Trophoblast cell (in vitro differentiated cells and primary cell): Measurements from ENCODE around the gene ADORA1.

Experiments
- DNase-seq, 2 donors: peaks; one replicate each; pipeline ENCODE4 v3.0.0-alpha.2; 2016
- H2AFZ ChIP-seq: 2 replicates; pipeline ENCODE4 v1.6.1; 2013; ENCODE audit warnings: low read length, moderate library complexity, mild to moderate bottlenecking; ENCODE audit not compliant: insufficient read depth, poor library complexity
- H2AK5ac ChIP-seq: 2 replicates; pipeline ENCODE4 v1.6.1; 2013; ENCODE audit warnings: mild to moderate bottlenecking, low read length
- H2BK120ac ChIP-seq: 2 replicates; pipeline ENCODE4 v1.6.1; 2013; ENCODE audit warnings: low read length, mild to moderate bottlenecking, moderate library complexity; ENCODE audit not compliant: insufficient read depth, poor library complexity
- H2BK12ac ChIP-seq: 2 replicates; pipeline ENCODE4 v1.6.1; 2013; ENCODE audit warnings: mild to moderate bottlenecking, low read length, moderate library complexity
- H2BK5ac ChIP-seq: 2 replicates; pipeline ENCODE4 v1.6.1; 2013; ENCODE audit warnings: low read length, low read depth, moderate library complexity, mild to moderate bottlenecking; ENCODE audit not compliant: poor library complexity
- H3K14ac ChIP-seq: 2 replicates; pipeline ENCODE4 v1.6.1; 2013; ENCODE audit warnings: mild to moderate bottlenecking, low read length
- H3K18ac ChIP-seq: 2 replicates; pipeline ENCODE4 v1.6.1; 2013; ENCODE audit warnings: mild to moderate bottlenecking, low read length
- H3K23ac ChIP-seq: 2 replicates; pipeline ENCODE4 v1.6.1; 2013; ENCODE audit warnings: low read length
- H3K27ac ChIP-seq: 2 replicates; pipeline ENCODE4 v1.5.1; 2013; ENCODE audit warnings: low read depth, mild to moderate bottlenecking, inconsistent platforms, low read length, moderate library complexity
- H3K27me3 ChIP-seq: 2 replicates; pipeline ENCODE4 v1.6.1; 2013; ENCODE audit warnings: inconsistent platforms, mild to moderate bottlenecking, low read length, moderate library complexity; ENCODE audit not compliant: insufficient read depth
- H3K36me3 ChIP-seq, 2 experiments: 1 replicate in 1 of 2; 2 replicates in 1 of 2; pipeline ENCODE4 v1.6.1; 2013; ENCODE audit warnings: low read length in 2 of 2, mild to moderate bottlenecking in 2 of 2, moderate library complexity in 1 of 2; ENCODE audit not compliant: insufficient read depth in 2 of 2, control insufficient read depth in 1 of 2
- H3K4ac ChIP-seq: 2 replicates; pipeline ENCODE4 v1.6.1; 2013; ENCODE audit warnings: low read depth, mild to moderate bottlenecking, low read length, moderate library complexity
- H3K4me1 ChIP-seq, 2 experiments: 1 replicate in 1 of 2; 2 replicates in 1 of 2; pipeline ENCODE4 v1.6.1; 2013; ENCODE audit warnings: low read length in 2 of 2, mild to moderate bottlenecking in 2 of 2, moderate library complexity in 1 of 2; ENCODE audit not compliant: insufficient read depth in 2 of 2, control insufficient read depth in 1 of 2
- H3K4me2 ChIP-seq: 2 replicates; pipeline ENCODE4 v1.6.1; 2013; ENCODE audit warnings: inconsistent platforms, mild to moderate bottlenecking, low read length, moderate library complexity
- H3K4me3 ChIP-seq: 2 replicates; pipeline ENCODE4 v1.5.1; 2013; ENCODE audit warnings: mild to moderate bottlenecking, low read depth, low read length, inconsistent platforms
- H3K79me1 ChIP-seq: one replicate; pipeline ENCODE4 v1.6.1; 2013; ENCODE audit warnings: low read length
- H3K79me2 ChIP-seq: 2 replicates; pipeline ENCODE4 v1.6.1; 2013; ENCODE audit warnings: low read length, mild to moderate bottlenecking; ENCODE audit not compliant: control insufficient read depth, insufficient read depth, poor library complexity
- H3K9ac ChIP-seq: 2 replicates; pipeline ENCODE4 v1.6.1; 2013; ENCODE audit warnings: mild to moderate bottlenecking, low read length
- H3K9me3 ChIP-seq: 2 replicates; pipeline ENCODE4 v1.6.1; 2013; ENCODE audit warnings: low read depth, mild to moderate bottlenecking, control low read depth, inconsistent platforms, low read length; ENCODE audit not compliant: insufficient read depth
- H4K12ac ChIP-seq: 2 replicates; pipeline ENCODE4 v1.6.1; 2013; ENCODE audit warnings: low read depth, mild to moderate bottlenecking, low read length, moderate library complexity
- H4K8ac ChIP-seq: 2 replicates; pipeline ENCODE4 v1.6.1; 2013; ENCODE audit warnings: low read depth, mild to moderate bottlenecking, low read length, moderate library complexity
- H4K91ac ChIP-seq: one replicate; pipeline ENCODE4 v1.6.1; 2013; ENCODE audit warnings: low read depth, mild to moderate bottlenecking, low read length, moderate library complexity
- WGBS: extraction: QIAGEN DNeasy Blood & Tissue Kit; methylation state at CpG from one replicate; pipeline ENCODE4 v1.1.7; 2013; ENCODE audit warnings: missing lambda C conversion rate; ENCODE audit not compliant: insufficient read length, insufficient coverage; ENCODE audit errors: extremely low coverage; 5-methylcytosine and 5-hydroxymethylcytosine counted together

Gene ADORA1

DNA sequence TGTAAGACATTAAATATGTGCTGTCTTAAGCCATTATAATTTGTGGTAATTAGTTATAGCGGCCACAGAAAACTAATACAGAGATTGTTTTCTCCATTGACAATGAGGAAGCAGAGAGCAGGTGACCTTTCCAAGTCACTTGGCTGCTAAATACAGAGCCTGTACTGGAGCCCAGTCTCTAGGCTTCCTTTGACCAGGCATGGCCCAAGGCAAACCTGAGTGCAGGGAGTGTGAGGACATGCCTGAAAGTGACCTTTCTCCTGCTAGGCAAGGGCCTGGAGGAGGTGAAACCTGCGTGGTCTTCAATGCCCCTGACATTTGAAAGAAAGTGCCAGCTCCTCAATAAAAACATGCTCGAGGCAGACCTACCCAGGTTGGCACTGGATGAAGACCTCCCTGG, 71.5 kb downstream of the ADORA1 start:
- no peak overlapping the region for H3K27ac ChIP-seq
- no peak overlapping the region for H3K23ac ChIP-seq
- H2AK5ac ChIP-seq, result no peak overlapping the region
- H3K9me3 ChIP-seq, result no peaks in the 10 kb centered on the region
- no peak overlapping the region for H4K12ac ChIP-seq
- H3K36me3 ChIP-seq, result no peaks in the 10 kb centered on the region
- H3K4me1 ChIP-seq, result peaks cover 4 to 7% of the 10 kb centered on the region in 2 experiments
- H3K27me3 ChIP-seq, result no peaks in the 10 kb centered on the region
- H3K79me2 ChIP-seq, result no peaks in the 10 kb centered on the region
- H3K18ac ChIP-seq, result no peak overlapping the region
- no peak overlapping the region for H2BK12ac ChIP-seq
- WGBS, result no CpG with 5 or more reads among the region's 3 CpGs
- H2AFZ ChIP-seq, result no peak overlapping the region
- no peak overlapping the region for H3K4ac ChIP-seq
- no peak overlapping the region for H3K9ac ChIP-seq
- no peak overlapping the region for H2BK5ac ChIP-seq
- no peak overlapping the region for H3K14ac ChIP-seq
- no peak overlapping the region for H2BK120ac ChIP-seq
- DNase-seq, result no peak
- H3K79me1 ChIP-seq, result no peaks in the 10 kb centered on the region
- no peak overlapping the region for H4K91ac ChIP-seq
- H4K8ac ChIP-seq, result no peak overlapping the region
- H3K4me2 ChIP-seq, result no peak overlapping the region
- no peak overlapping the region for H3K4me3 ChIP-seq

DNA sequence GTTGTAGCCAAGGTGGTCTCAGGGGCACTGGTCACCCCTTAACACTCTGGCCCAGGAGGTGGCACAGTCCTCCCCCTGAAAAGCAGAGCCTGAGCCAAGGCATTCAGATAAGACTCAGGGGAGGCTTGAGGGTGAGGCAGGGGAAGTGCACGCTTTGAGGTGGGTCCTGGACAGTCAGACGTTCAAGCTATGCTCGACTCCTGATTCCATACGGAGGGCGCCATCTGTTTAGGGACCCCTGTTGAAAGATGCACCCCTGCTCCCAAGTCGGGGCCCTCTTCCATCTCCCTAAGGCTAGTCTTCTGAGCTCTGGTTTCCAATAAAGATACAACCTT, 71.9 kb downstream of the ADORA1 start:
- Histone ChIP-seq H3K4me2 (no peak overlapping the region), H4K91ac (no peak overlapping the region), H2AFZ (no peak overlapping the region), H3K4ac (no peak overlapping the region), H3K18ac (no peak overlapping the region), H3K27ac (no peak overlapping the region), H3K14ac (no peak overlapping the region), H3K27me3 (no peaks in the 10 kb centered on the region), H3K36me3 (no peaks in the 10 kb centered on the region), H2BK12ac (no peak overlapping the region), H2BK120ac (no peak overlapping the region), H2BK5ac (no peak overlapping the region), H2AK5ac (no peak overlapping the region), H3K23ac (no peak overlapping the region), H3K79me2 (no peaks in the 10 kb centered on the region), H3K79me1 (no peaks in the 10 kb centered on the region), H3K4me3 (no peak overlapping the region), H4K8ac (no peak overlapping the region), H3K9me3 (no peaks in the 10 kb centered on the region), H3K9ac (no peak overlapping the region), H4K12ac (no peak overlapping the region), H3K4me1 (peaks cover 4 to 7% of the 10 kb centered on the region in 2 experiments)
- no peak for DNase-seq
- no CpG with 5 or more reads among the region's 6 CpGs for WGBS

DNA sequence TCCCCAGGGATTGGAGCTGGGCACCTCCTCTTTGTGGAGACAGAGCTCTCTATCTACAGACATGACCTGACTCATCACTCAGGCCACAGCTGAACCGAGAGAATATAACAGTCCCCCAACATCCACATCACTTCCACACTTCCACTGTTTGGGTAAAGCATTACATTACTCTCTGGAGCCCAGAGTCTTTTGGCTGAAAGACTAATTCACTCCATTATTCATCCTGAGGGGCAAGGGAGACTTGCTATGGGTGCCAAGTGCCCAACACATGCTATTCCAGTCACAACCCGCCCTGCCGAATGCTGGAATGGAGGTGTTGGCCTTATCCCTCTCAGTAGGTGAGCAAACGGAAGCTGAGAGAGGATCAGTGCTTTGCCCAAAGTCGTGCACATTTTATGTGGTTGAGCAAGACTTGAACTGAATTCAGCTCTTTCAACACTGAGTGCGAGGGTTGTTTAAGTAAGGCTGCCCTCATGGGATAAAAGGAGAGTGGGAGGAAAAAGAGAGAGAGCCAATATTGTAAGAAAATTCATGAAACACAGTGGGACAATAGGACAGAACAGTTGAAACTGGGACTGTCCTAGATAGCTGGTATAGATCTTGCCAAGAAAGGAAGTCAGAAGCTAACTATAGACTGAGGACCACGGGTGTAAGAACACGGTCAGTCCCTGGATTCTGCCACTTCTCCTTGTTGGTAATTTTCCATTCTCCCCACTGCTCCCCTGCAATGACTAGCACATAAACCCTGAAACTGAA, 72.5 kb downstream of the ADORA1 start:
- DNase-seq, result peak in 1 of 2 donors; percentile 11
- H3K18ac ChIP-seq, result no peak overlapping the region

DNA sequence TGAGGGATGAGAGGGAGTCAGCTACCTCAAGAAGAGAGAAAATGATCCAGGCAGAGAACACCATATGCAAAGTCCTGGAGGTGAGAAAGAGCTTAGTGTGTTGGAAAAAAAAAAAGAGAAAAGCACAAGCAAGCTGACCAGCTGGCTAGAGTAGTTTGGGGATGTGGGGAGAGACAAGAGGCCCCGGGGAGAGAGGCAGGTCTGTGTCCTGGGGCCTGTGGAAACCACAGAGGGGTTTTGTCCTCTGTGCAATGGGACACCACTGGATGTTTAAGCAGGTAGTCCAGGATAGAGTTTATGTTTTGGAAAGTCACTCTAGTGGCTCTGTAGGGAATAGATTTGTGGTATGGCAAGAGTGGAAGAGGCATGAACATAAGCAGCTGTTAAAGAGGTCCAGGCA, 73.4 kb downstream of the ADORA1 start:
- DNase-seq, result no peak
- no peak overlapping the region for H3K4ac ChIP-seq
- no CpG with 5 or more reads among the region's 1 CpG for WGBS

More for the DNA sequence above, 72.5 kb downstream of the ADORA1 start:
- no peak overlapping the region for H4K12ac ChIP-seq
- no peak overlapping the region for H3K9ac ChIP-seq
- H2AK5ac ChIP-seq, result no peak overlapping the region
- no peak overlapping the region for H4K91ac ChIP-seq
- peaks cover 2% of the 10 kb centered on the region for H3K9me3 ChIP-seq
- H2AFZ ChIP-seq, result no peak overlapping the region
- H2BK5ac ChIP-seq, result no peak overlapping the region
- no peaks in the 10 kb centered on the region for H3K36me3 ChIP-seq
- no peaks in the 10 kb centered on the region for H3K79me1 ChIP-seq
- no peak overlapping the region for H4K8ac ChIP-seq
- H3K79me2 ChIP-seq, result no peaks in the 10 kb centered on the region
- peaks cover 4 to 7% of the 10 kb centered on the region in 2 experiments for H3K4me1 ChIP-seq
- no peak overlapping the region for H3K14ac ChIP-seq
- no peak overlapping the region for H3K4me3 ChIP-seq
- H3K27me3 ChIP-seq, result no peaks in the 10 kb centered on the region
- no peak overlapping the region for H3K4ac ChIP-seq
- no peak overlapping the region for H2BK12ac ChIP-seq
- H3K23ac ChIP-seq, result no peak overlapping the region
- H2BK120ac ChIP-seq, result no peak overlapping the region
- no CpG with 5 or more reads among the region's 8 CpGs for WGBS
- no peak overlapping the region for H3K27ac ChIP-seq
- H3K4me2 ChIP-seq, result no peak overlapping the region

More for the DNA sequence above, 73.4 kb downstream of the ADORA1 start:
- Histone ChIP-seq H2BK5ac (no peak overlapping the region), H4K8ac (no peak overlapping the region), H2AFZ (no peak overlapping the region), H3K18ac (no peak overlapping the region), H4K12ac (no peak overlapping the region), H3K9ac (no peak overlapping the region), H4K91ac (no peak overlapping the region), H3K4me3 (no peak overlapping the region), H2BK120ac (no peak overlapping the region), H2BK12ac (no peak overlapping the region), H3K23ac (no peak overlapping the region), H3K27me3 (no peaks in the 10 kb centered on the region), H3K14ac (no peak overlapping the region), H3K9me3 (peaks cover 3% of the 10 kb centered on the region), H3K79me2 (no peaks in the 10 kb centered on the region), H3K4me1 (peaks cover 4 to 9% of the 10 kb centered on the region in 2 experiments), H3K4me2 (no peak overlapping the region), H2AK5ac (no peak overlapping the region), H3K27ac (no peak overlapping the region), H3K79me1 (no peaks in the 10 kb centered on the region), H3K36me3 (no peaks in the 10 kb centered on the region)
